Pericardium fibroblast (primary cell): ENCODE measurements around the gene MYT1. TPM values are rescaled to one million over a fixed set of nuclear protein-coding genes. Genes with fewer than 3 reads are reported as not detected.

ENCODE experiments used
- total RNA-seq: library from RNA; depleted of rRNA; stranded (reverse); fragments of >200 nt; gene quantifications from 2 replicates; pipeline ENCODE4 v1.2.3, GENCODE V29; 2015

MYT1 gene
- total RNA-seq: not detected in 2 replicates

DNA sequence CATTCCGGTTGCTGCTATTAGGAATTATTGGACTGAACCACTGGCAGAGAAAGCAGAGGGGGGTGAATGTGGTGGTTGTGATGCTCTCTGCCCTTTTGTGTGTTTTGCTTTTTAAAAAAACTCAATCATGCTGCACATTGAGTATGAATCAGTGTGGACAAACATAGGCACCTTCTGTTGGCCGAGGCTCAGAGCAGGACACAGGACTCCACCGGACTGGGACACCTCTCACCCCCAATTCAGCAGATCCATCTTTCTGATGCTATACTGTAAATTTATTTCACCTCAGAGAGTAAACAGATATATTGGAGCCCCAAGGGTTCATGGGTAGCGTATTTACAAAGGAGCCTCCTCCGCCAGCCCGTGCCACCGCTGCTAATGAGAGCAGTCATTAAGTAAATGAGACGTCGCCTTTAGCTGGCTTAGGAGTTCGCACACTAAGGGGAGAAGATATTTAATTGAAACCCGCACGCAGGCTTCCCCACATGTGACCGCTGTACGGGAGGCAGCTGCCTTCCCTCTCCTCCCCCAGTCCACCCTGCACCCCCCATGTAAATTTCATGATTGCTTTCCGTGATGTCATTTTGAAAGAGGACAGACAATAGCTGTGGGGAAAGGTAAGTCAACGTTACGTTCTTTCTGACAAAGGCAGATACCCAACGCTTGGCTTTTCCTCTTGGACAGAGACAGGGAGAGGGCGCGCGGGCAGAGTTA, at the start of gene MYT1:
Gene MYT1, plus strand, starts transcription at position 330 of the 714 bp plus-strand sequence. CDS start 34,410 bp downstream, outside the sequence.

DNA sequence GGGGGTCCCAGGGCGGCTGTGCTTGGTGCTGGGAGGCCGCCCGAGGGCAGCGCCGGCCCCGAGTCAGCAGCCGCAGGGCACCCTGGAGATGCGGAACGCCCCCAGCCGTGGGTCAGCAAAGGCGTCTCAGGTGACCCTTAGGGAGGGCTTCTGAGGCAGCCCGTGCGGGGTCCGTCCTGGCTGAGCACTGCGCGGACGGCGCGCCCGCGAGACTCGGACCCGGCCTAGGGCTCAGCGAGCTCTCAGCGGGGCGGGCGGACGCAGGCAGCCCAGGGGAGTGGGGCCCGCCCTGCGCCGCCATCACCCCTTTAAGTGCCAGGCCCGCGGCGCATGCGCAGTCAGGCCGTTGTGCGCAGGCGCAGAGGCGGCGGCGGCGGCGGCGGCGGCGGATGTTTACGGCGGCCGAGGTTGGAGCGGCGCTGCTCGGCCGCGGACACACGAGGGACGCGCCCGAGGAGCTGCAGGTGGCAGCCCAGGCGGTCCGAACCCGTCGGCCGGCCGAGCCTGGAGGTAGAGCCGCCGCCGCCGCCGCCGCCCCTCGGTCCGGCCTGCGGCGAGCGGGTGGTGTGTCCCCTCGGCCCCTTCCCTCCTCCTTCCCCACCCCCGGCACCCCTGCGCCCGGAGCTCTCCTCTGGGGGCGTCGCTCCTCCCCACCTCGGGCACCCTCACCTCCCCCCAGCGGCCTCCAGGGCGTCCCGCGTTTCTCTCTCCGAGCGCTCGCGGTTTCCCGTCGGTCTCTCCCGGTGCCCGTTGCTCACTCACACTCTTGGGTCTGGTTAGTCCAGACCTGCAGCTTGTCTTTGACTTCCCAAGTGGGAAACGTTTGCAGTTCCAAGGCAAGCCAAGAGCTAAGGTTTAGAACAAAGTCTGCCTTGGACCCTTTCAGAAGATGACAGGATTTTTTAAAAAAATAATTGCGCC, 91.4 kb downstream of the MYT1 start, which contains the start of gene PCMTD2:
Gene PCMTD2, plus strand, starts transcription at position 388 of the 921 bp plus-strand sequence. CDS start 4,218 bp downstream, outside the sequence.

Other genes with a start within 250 kb of the MYT1 start
- 16.5 TPM in 2 replicates for gene UCKL1, start 208.0 kb upstream of the MYT1 start, total RNA-seq
- gene ZNF512B, start 194.5 kb upstream of the MYT1 start, total RNA-seq: 14.5 and 15.2 TPM in 2 replicates
- gene SAMD10, start 184.8 kb upstream of the MYT1 start, total RNA-seq: 0.09 and 0.12 TPM in 2 replicates
- 35.1 and 37.5 TPM in 2 replicates for gene PRPF6, start 183.3 kb upstream of the MYT1 start, total RNA-seq
- 0.12 and 0.68 TPM in 2 replicates for gene C20orf204, start 128.3 kb upstream of the MYT1 start, total RNA-seq
- 0.58 and 0.77 TPM in 2 replicates for gene SOX18, start 114.8 kb upstream of the MYT1 start, total RNA-seq
- gene TCEA2, start 101.3 kb upstream of the MYT1 start, total RNA-seq: 31.0 and 33.0 TPM in 2 replicates
- 7.9 and 19.7 TPM in 2 replicates for gene RGS19, start 84.9 kb upstream of the MYT1 start, total RNA-seq
- gene OPRL1, start 84.4 kb upstream of the MYT1 start, total RNA-seq: 0.93 and 0.94 TPM in 2 replicates
- not detected in 2 replicates for gene LKAAEAR1, start 80.1 kb upstream of the MYT1 start, total RNA-seq
- not detected in 2 replicates for gene NPBWR2, start 56.9 kb upstream of the MYT1 start, total RNA-seq
- gene PCMTD2, start 91.3 kb downstream of the MYT1 start, total RNA-seq: 26.3 and 31.2 TPM in 2 replicates